Tibial nerve (tissue), 4 donors: ENCODE results near the gene SERPINA3. TPM values are rescaled to one million over a fixed set of nuclear protein-coding genes. Genes with fewer than 3 reads are reported as not detected.

Experiments used
- DNase-seq, 2 donors: peaks; one replicate each; pipeline ENCODE4 v3.0.0-alpha.2; 2019; ENCODE audit warnings: low spot score in 2 of 2
- H3K27ac ChIP-seq, 4 donors: fragments of 200-600 bp; sonication (generic) in 3 of 4; one replicate each; pipeline ENCODE4 v1.5.1; 2017 to 2019; ENCODE audit warnings: mild to moderate bottlenecking in 1 of 4
- H3K27me3 ChIP-seq, 2 donors: fragments of 200-600 bp; sonication (generic) in 1 of 2; one replicate each; pipeline versions ENCODE4 v1.5.1 to v1.6.0; 2017 to 2019
- H3K36me3 ChIP-seq, 3 donors: fragments of 200-600 bp; sonication (generic); one replicate each; pipeline ENCODE4 v1.5.1; 2018 to 2019
- H3K4me1 ChIP-seq, 4 donors: fragments of 200-600 bp; sonication (generic) in 3 of 4; one replicate each; pipeline ENCODE4 v1.5.1; 2017 to 2019
- H3K4me3 ChIP-seq, 4 donors: fragments of 200-600 bp; sonication (generic) in 3 of 4; one replicate each; pipeline ENCODE4 v1.5.1; 2017 to 2019; ENCODE audit warnings: mild to moderate bottlenecking in 1 of 4, moderate library complexity in 1 of 4
- H3K9me3 ChIP-seq, 4 donors: fragments of 200-600 bp; sonication (generic) in 3 of 4; one replicate each; pipeline ENCODE4 v1.5.1; 2017 to 2019
- EP300 ChIP-seq, 2 donors: sonication (generic); formaldehyde crosslinking; IDR thresholded peaks; one replicate each; pipeline ENCODE4 v1.6.1; 2017; ENCODE audit warnings: antibody characterized with exemption in 2 of 2, mild to moderate bottlenecking in 1 of 2
- POLR2A ChIP-seq, 2 donors: fragments of 450-650 bp; IDR thresholded peaks; one replicate each; pipeline ENCODE4 v1.6.1; 2017; ENCODE audit warnings: antibody characterized with exemption in 2 of 2, mild to moderate bottlenecking in 2 of 2, moderate library complexity in 2 of 2
- WGBS, 2 donors: methylation state at CpG; one replicate each; pipeline ENCODE4 v1.1.5; 2018; 5-methylcytosine and 5-hydroxymethylcytosine counted together
- total RNA-seq, 4 donors: library from RNA; depleted of rRNA; stranded (reverse); fragments of >200 nt; gene quantifications; one replicate each; pipeline ENCODE4 v1.1.0, GENCODE V29; 2016
- TF ChIP-seq, protein P1 (sequence below), 5 experiments: fragments of 200-600 bp in 3 of 5; fragments of 450-650 bp in 2 of 5; sonication (generic) in 3 of 5; IDR thresholded peaks; one replicate each; pipeline ENCODE4 v1.5.1; 2016 to 2019; ENCODE audit warnings: antibody characterized with exemption in 5 of 5, mild to moderate bottlenecking in 3 of 5, moderate library complexity in 2 of 5

The SERPINA3 gene
- total RNA-seq, 4 donors from 2014 or later: 85.0 to 339 (median 171) TPM

DNA sequence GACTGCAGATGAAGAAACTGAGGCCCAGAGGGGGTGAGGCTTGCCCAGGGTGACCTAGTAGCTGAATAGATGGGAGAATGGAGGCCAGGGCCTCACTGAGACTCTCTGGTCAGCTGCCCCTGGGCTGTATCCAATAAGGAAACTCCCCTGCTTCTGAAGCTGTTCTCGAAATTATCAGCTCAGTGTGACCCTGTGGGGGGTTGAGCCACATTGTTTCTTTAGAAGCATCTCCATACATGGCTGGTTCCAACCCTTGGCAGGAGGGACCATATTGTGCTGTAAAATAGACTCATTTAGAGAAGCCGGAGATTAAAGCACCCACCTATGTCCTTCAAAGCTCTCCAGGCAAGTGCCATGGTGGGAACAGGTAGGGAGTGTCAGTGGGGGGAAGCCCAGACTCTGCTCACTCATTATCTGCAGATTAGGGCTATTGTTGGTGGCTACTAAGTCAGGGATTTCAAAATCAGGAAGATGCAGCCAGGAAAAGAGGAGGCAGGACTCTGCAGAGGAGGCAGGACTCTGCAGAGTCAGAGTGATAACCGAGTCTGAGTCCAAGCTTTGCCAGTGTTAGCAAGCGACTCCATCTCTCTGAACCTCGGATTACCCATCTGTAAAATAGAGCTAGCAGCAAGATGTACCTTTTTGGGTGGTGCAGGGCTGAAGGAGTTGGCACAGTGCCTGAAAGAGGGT lies 27.5 kb upstream of the SERPINA3 start:
- Histone ChIP-seq H3K4me3 (no peak overlapping the region), H3K9me3 (no peaks in the 10 kb centered on the region), H3K27ac (no peak overlapping the region), H3K27me3 (no peaks in the 10 kb centered on the region), H3K4me1 (peaks cover 0 to 38% (median 14%) of the 10 kb centered on the region in 4 donors), H3K36me3 (no peaks in the 10 kb centered on the region)
- no peak for DNase-seq
- TF ChIP-seq, protein P1, sequence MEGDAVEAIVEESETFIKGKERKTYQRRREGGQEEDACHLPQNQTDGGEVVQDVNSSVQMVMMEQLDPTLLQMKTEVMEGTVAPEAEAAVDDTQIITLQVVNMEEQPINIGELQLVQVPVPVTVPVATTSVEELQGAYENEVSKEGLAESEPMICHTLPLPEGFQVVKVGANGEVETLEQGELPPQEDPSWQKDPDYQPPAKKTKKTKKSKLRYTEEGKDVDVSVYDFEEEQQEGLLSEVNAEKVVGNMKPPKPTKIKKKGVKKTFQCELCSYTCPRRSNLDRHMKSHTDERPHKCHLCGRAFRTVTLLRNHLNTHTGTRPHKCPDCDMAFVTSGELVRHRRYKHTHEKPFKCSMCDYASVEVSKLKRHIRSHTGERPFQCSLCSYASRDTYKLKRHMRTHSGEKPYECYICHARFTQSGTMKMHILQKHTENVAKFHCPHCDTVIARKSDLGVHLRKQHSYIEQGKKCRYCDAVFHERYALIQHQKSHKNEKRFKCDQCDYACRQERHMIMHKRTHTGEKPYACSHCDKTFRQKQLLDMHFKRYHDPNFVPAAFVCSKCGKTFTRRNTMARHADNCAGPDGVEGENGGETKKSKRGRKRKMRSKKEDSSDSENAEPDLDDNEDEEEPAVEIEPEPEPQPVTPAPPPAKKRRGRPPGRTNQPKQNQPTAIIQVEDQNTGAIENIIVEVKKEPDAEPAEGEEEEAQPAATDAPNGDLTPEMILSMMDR (IDR thresholded peaks at IDR 0.05): no peak
- WGBS, 2 donors: 78 to 84% methylated on average over 5 of the region's 5 CpGs

DNA sequence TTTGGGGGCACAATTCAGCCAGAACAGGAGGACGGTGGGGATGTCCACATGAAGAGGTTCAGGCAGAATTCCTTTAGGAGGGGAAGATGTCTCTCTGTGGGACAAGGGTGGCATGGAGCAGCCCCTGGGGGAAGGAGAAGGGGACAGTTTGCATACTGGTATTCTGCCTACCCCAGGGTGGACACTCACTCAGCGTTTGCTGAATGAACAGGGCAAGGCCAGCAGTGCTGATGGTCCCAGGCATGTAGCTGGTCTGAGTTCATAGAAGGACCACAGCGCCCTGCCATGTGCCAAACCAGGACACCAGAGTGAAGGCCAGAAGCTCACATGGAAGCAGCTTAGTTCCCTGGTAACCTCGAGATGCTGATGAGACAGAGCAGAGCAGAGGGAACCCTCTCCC lies 25.6 kb upstream of the SERPINA3 start:
- Histone ChIP-seq H3K27ac (no peak overlapping the region), H3K36me3 (peaks cover 0 to 11% (median 0%) of the 10 kb centered on the region in 3 donors), H3K4me1 (peaks cover 0 to 21% (median 2%) of the 10 kb centered on the region in 4 donors), H3K4me3 (no peak overlapping the region), H3K9me3 (no peaks in the 10 kb centered on the region), H3K27me3 (no peaks in the 10 kb centered on the region)
- TF ChIP-seq, protein P1 (IDR thresholded peaks at IDR 0.05): no peak
- TF ChIP-seq EP300 (IDR thresholded peaks at IDR 0.05): no peak
- no peak for TF ChIP-seq POLR2A (IDR thresholded peaks at IDR 0.05)
- WGBS, 2 donors: 69 to 97% methylated on average over 4 of the region's 4 CpGs
- DNase-seq: no peak

DNA sequence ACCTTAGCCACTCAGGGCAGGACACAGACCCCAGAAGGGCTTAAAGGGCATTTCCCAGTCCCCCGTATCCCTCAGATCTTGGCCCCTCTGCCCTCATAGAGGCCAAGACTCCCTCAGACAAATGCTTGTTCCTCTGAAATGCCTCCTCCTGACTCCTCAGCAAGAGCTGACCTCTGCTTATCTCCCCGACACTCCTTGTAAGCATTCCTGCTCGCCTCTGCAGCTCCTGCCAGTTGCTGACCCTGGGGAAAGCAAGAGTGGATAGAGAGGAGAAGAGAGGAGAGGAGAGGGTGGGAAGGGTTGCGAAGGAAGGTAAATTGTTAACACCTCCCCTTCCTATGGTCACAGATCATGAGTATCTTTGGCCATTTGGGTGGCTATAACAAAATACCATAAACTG lies 23.9 kb upstream of the SERPINA3 start:
- no peak for DNase-seq
- H3K27ac ChIP-seq: no peak overlapping the region
- no peaks in the 10 kb centered on the region for H3K27me3 ChIP-seq
- H3K36me3 ChIP-seq: peaks cover 0 to 11% (median 0%) of the 10 kb centered on the region in 3 donors
- H3K4me3 ChIP-seq: no peak overlapping the region
- 77 to 82% methylated on average over 4 of the region's 4 CpGs for WGBS, 2 donors
- H3K4me1 ChIP-seq: peaks cover 0 to 8% (median 0%) of the 10 kb centered on the region in 4 donors
- TF ChIP-seq EP300 (IDR thresholded peaks at IDR 0.05): no peak
- TF ChIP-seq POLR2A (IDR thresholded peaks at IDR 0.05): no peak
- TF ChIP-seq, protein P1 (IDR thresholded peaks at IDR 0.05): no peak
- no peaks in the 10 kb centered on the region for H3K9me3 ChIP-seq

DNA sequence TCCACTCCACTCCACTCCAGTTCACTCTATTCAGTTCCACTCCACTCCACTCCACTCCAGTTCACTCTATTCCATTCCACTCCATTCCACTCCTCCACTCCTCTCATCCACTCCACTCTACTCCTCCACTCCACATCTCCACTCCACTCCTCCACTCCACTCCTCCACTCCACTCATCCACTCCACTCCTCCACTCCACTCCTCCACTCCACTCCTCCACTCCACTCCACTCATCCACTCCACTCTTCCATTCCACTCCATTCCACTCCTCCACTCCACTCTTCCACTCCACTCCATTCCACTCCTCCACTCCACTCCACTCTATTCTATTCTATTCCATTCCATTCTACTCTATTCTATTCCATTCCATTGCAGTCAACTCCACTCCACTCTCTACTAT lies 21.1 kb upstream of the SERPINA3 start:
- Histone ChIP-seq H3K4me3 (no peak overlapping the region), H3K36me3 (peaks cover 0 to 11% (median 0%) of the 10 kb centered on the region in 3 donors), H3K9me3 (no peaks in the 10 kb centered on the region), H3K4me1 (peaks cover 0 to 3% (median 0%) of the 10 kb centered on the region in 4 donors), H3K27ac (no peak overlapping the region), H3K27me3 (no peaks in the 10 kb centered on the region)
- TF ChIP-seq, protein P1 (IDR thresholded peaks at IDR 0.05): no peak
- TF ChIP-seq POLR2A (IDR thresholded peaks at IDR 0.05) (no peak), EP300 (IDR thresholded peaks at IDR 0.05) (no peak)
- no peak for DNase-seq

DNA sequence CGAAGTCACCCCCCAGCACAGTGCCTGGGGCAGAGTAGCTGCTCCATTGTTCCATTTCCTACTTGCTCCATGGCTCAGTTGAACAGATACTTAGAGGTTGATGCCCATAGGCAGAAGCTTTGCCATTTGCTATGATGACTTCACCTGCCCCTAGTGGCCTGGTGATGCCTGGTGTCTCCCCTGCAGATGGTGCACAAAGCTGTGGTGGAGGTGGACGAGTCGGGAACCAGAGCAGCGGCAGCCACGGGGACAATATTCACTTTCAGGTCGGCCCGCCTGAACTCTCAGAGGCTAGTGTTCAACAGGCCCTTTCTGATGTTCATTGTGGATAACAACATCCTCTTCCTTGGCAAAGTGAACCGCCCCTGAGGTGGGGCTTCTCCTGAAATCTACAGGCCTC lies 20.3 kb upstream of the SERPINA3 start:
- Histone ChIP-seq H3K27me3 (no peaks in the 10 kb centered on the region), H3K27ac (no peak overlapping the region), H3K4me3 (no peak overlapping the region), H3K4me1 (peaks cover 0 to 3% (median 0%) of the 10 kb centered on the region in 4 donors), H3K36me3 (peaks cover 0 to 11% (median 0%) of the 10 kb centered on the region in 3 donors), H3K9me3 (no peaks in the 10 kb centered on the region)
- no peak for DNase-seq
- WGBS, 2 donors: 96 to 98% methylated on average over 8 of the region's 8 CpGs
- TF ChIP-seq EP300 (IDR thresholded peaks at IDR 0.05) (no peak), POLR2A (IDR thresholded peaks at IDR 0.05) (no peak)
- TF ChIP-seq, protein P1 (IDR thresholded peaks at IDR 0.05): no peak
